OCI-LY7 (cell line): ENCODE results near the gene GJD2. TPM values are rescaled to one million over a fixed set of nuclear protein-coding genes. Genes with fewer than 3 reads are reported as not detected.

Experiments used
- BruUV-seq: library from RNA; stranded (reverse); fragments of 400-500 nt; replicated peaks from 2 replicates; lab custom pipeline; 2021; lab: Mats Ljungman, UMichigan
- CTCF ChIA-PET: fragments of 300-600 bp; sonication (Branson Sonifier 250); formaldehyde crosslinking; loops from one replicate; lab custom pipeline; 2022; ENCODE audit warnings: antibody characterized with exemption; ENCODE audit not compliant: unreplicated experiment; lab: Charles Lee
- POLR2A ChIA-PET: fragments of 300-600 bp; sonication (Branson Sonifier 250); formaldehyde crosslinking; loops from one replicate; lab custom pipeline; 2022; ENCODE audit warnings: antibody characterized with exemption; lab: Charles Lee
- DNase-seq: peaks from one replicate; pipeline ENCODE4 v3.0.0-alpha.2; 2015; ENCODE audit warnings: low spot score
- H2AFZ ChIP-seq: fragments of 200-600 bp; sonication (generic), shearing (Covaris generic); 2 replicates; pipeline ENCODE4 v1.6.1; 2014; ENCODE audit warnings: mild to moderate bottlenecking, antibody characterized with exemption, low read length, moderate library complexity
- H3K27ac ChIP-seq: fragments of 200-600 bp; sonication (generic); 2 replicates; pipeline ENCODE4 v1.5.1; 2014; ENCODE audit warnings: mixed run types, low read depth, mild to moderate bottlenecking, moderate library complexity, low read length, inconsistent platforms; ENCODE audit not compliant: poor library complexity, severe bottlenecking
- H3K36me3 ChIP-seq: fragments of 200-600 bp; sonication (generic); 2 replicates; pipeline ENCODE4 v1.6.1; 2014; ENCODE audit warnings: mild to moderate bottlenecking, antibody characterized with exemption, low read length, moderate library complexity, mixed read lengths; ENCODE audit not compliant: insufficient read depth
- H3K4me1 ChIP-seq: fragments of 200-600 bp; sonication (generic); 2 replicates; pipeline ENCODE4 v1.5.1; 2014; ENCODE audit warnings: mild to moderate bottlenecking, low read length; ENCODE audit not compliant: insufficient read depth, poor library complexity, severe bottlenecking
- H3K4me2 ChIP-seq: fragments of 200-600 bp; sonication (generic); 2 replicates; pipeline ENCODE4 v1.6.1; 2014; ENCODE audit warnings: mild to moderate bottlenecking, low read length
- H3K4me3 ChIP-seq: fragments of 200-600 bp; sonication (generic); 2 replicates; pipeline ENCODE4 v1.5.1; 2014; ENCODE audit warnings: mild to moderate bottlenecking, low read depth, low read length; ENCODE audit not compliant: poor library complexity, severe bottlenecking
- H3K79me2 ChIP-seq: fragments of 200-600 bp; sonication (generic); 2 replicates; pipeline ENCODE4 v1.6.1; 2016; ENCODE audit warnings: low read depth, mild to moderate bottlenecking, low read length, moderate library complexity, mixed read lengths; ENCODE audit not compliant: insufficient read depth
- H3K9me2 ChIP-seq: fragments of 200-600 bp; sonication (generic); 2 replicates; pipeline ENCODE4 v1.6.1; 2016; ENCODE audit warnings: mild to moderate bottlenecking, low read length, mixed read lengths; ENCODE audit not compliant: insufficient read depth
- H3K9me3 ChIP-seq: fragments of 200-600 bp; sonication (generic); 2 replicates; pipeline ENCODE4 v1.6.1; 2014; ENCODE audit warnings: mild to moderate bottlenecking, mixed run types, low read length, mixed read lengths
- H4K20me1 ChIP-seq: fragments of 200-600 bp; sonication (generic); 2 replicates; pipeline ENCODE4 v1.6.1; 2014; ENCODE audit warnings: mild to moderate bottlenecking, antibody characterized with exemption, low read length, moderate library complexity, mixed read lengths; ENCODE audit not compliant: insufficient read depth
- CTCF ChIP-seq: fragments of 200-600 bp; sonication (generic); conservative IDR thresholded peaks from 2 replicates; pipeline ENCODE4 v1.5.1; 2014; ENCODE audit warnings: mild to moderate bottlenecking, antibody characterized with exemption, low read length, moderate library complexity, mixed read lengths
- EZH2phosphoT487 ChIP-seq: fragments of 200-600 bp; sonication (generic); IDR thresholded peaks from 2 replicates; pipeline ENCODE4 v1.6.1; 2018; ENCODE audit warnings: low read depth, borderline replicate concordance, mild to moderate bottlenecking, mixed run types, antibody characterized with exemption, low read length, moderate library complexity, mixed read lengths
- intact Hi-C: fragments of 100-400 bp; cut with micrococcal nuclease; formaldehyde crosslinking; loops from one replicate; pipeline ENCODE4 v1.10.0; 2022; ENCODE audit not compliant: unreplicated experiment
- total RNA-seq, 2 experiments: library from RNA; depleted of rRNA in 1 of 2; stranded (reverse); fragments of >200 nt in 1 of 2; shearing (Covaris generic) in 1 of 2; gene quantifications; 2 replicates each; pipeline ENCODE4 v1.2.3, GENCODE V29; 2014 to 2022

GJD2 gene
- total RNA-seq, 2 experiments from 2014 or later = not detected

- DNase-seq = no peak
- intact Hi-C loops = no loop called here
Observed at GRCh38 chr15:34739346-34739745, 15.5 kb downstream of the GJD2 start.

GRCh38 chr15:34738002-34738401 lies 16.8 kb downstream of the GJD2 start:
- Histone ChIP-seq H3K36me3 (no peaks in the 10 kb centered on the region), H3K4me2 (no peak overlapping the region), H3K4me3 (no peak overlapping the region), H3K9me2 (no peaks in the 10 kb centered on the region), H3K27ac (no peak overlapping the region), H3K9me3 (no peaks in the 10 kb centered on the region), H2AFZ (no peak overlapping the region), H4K20me1 (no peaks in the 10 kb centered on the region), H3K79me2 (no peaks in the 10 kb centered on the region), H3K4me1 (no peaks in the 10 kb centered on the region)
- ChIA-PET CTCF (no interaction called here), POLR2A (no interaction called here)
- intact Hi-C loops = no loop called here
- DNase-seq = no peak
- BruUV-seq = no TSS peak
- TF ChIP-seq CTCF (no peak), EZH2phosphoT487 (no peak)

More at GRCh38 chr15:34739346-34739745, 15.5 kb downstream of the GJD2 start:
- BruUV-seq = no TSS peak
- no peaks in the 10 kb centered on the region for H3K36me3 ChIP-seq
- ChIA-PET POLR2A (interaction anchor here (0.5 to 0.6 kb wide), 2 partner anchors 88 to 265 kb away, joined by 3 to 4 read pairs; no protein-coding TSS in a partner anchor), CTCF (no interaction called here)
- no peak overlapping the region for H3K27ac ChIP-seq
- no peaks in the 10 kb centered on the region for H3K79me2 ChIP-seq
- H3K4me2 ChIP-seq = no peak overlapping the region
- TF ChIP-seq CTCF (no peak), EZH2phosphoT487 (no peak)
- no peaks in the 10 kb centered on the region for H3K9me2 ChIP-seq
- no peaks in the 10 kb centered on the region for H3K9me3 ChIP-seq
- no peak overlapping the region for H2AFZ ChIP-seq
- no peaks in the 10 kb centered on the region for H3K4me1 ChIP-seq
- H4K20me1 ChIP-seq = no peaks in the 10 kb centered on the region
- H3K4me3 ChIP-seq = no peak overlapping the region

- TF ChIP-seq EZH2phosphoT487 (no peak), CTCF (no peak)
- no peaks in the 10 kb centered on the region for H3K9me2 ChIP-seq
- H3K79me2 ChIP-seq = no peaks in the 10 kb centered on the region
- no peak overlapping the region for H3K4me3 ChIP-seq
- H3K4me1 ChIP-seq = no peaks in the 10 kb centered on the region
- intact Hi-C loops = no loop called here
- ChIA-PET CTCF (no interaction called here), POLR2A (no interaction called here)
- no peak for DNase-seq
- H4K20me1 ChIP-seq = no peaks in the 10 kb centered on the region
- H3K9me3 ChIP-seq = no peaks in the 10 kb centered on the region
- H3K27ac ChIP-seq = no peak overlapping the region
- H3K36me3 ChIP-seq = no peaks in the 10 kb centered on the region
- no peak overlapping the region for H2AFZ ChIP-seq
- BruUV-seq = no TSS peak
- H3K4me2 ChIP-seq = no peak overlapping the region
Observed at GRCh38 chr15:34737477-34737876, 17.3 kb downstream of the GJD2 start.
